Endothelial cell of umbilical vein (primary cell): ENCODE data around the gene RUNX2. TPM values are rescaled to one million over a fixed set of nuclear protein-coding genes. Genes with fewer than 3 reads are reported as not detected.

Experiments used
- BruUV-seq: library from RNA; stranded (reverse); fragments of 400-500 nt; replicated peaks from 2 replicates; lab custom pipeline; 2021; lab: Mats Ljungman, UMichigan
- CTCF ChIA-PET: fragments of 300-600, 350-600 bp; sonication (Branson Sonifier 250); formaldehyde crosslinking; loops from one replicate; lab custom pipeline; 2021; ENCODE audit warnings: antibody characterized with exemption, inconsistent platforms; lab: Charles Lee
- POLR2A ChIA-PET: fragments of 300-600, 350-600 bp; sonication (Branson Sonifier 250); formaldehyde crosslinking; loops from one replicate; lab custom pipeline; 2021; ENCODE audit warnings: antibody characterized with exemption, inconsistent platforms; lab: Charles Lee
- DNase-seq: peaks from one replicate; pipeline ENCODE4 v3.0.0-alpha.2; 2011; ENCODE audit warnings: low read depth, low spot score
- FAIRE-seq: peaks from 2 replicates; lab custom pipeline; 2011; peaks lifted over from hg19 to GRCh38; lab: Jason Lieb, UNC
- H2AFZ ChIP-seq: 2 replicates; pipeline ENCODE4 v1.6.0; 2012; ENCODE audit warnings: low read depth, low read length, control low read depth, inconsistent platforms
- H3K27ac ChIP-seq: 2 replicates; pipeline ENCODE4 v1.5.1; 2011; ENCODE audit warnings: low read depth, mild to moderate bottlenecking, control low read depth, low read length, moderate library complexity; ENCODE audit not compliant: insufficient read depth
- H3K27me3 ChIP-seq, 2 experiments: 2 replicates each; pipeline versions ENCODE4 v1.6.0 to v1.6.1; 2011; ENCODE audit warnings: low read length in 2 of 2, mixed read lengths in 1 of 2; ENCODE audit not compliant: control insufficient read depth in 2 of 2, insufficient read depth in 2 of 2
- H3K36me3 ChIP-seq, 2 experiments: 2 replicates in 1 of 2; 3 replicates in 1 of 2; pipeline ENCODE4 v1.5.1; 2011; ENCODE audit warnings: low read length in 2 of 2, mild to moderate bottlenecking in 1 of 2, moderate library complexity in 1 of 2; ENCODE audit not compliant: control insufficient read depth in 2 of 2, insufficient read depth in 2 of 2; ENCODE audit errors: extremely low read depth in 1 of 2
- H3K4me1 ChIP-seq: 3 replicates; pipeline ENCODE4 v1.5.1; 2011; ENCODE audit warnings: mild to moderate bottlenecking, low read length; ENCODE audit not compliant: control insufficient read depth, insufficient read depth; ENCODE audit errors: extremely low read depth
- H3K4me2 ChIP-seq: 2 replicates; pipeline ENCODE4 v1.6.1; 2011; ENCODE audit warnings: low read length, control low read depth, mixed read lengths; ENCODE audit not compliant: insufficient read depth
- H3K4me3 ChIP-seq, 3 experiments: fragments of 200-600 bp in 1 of 3; sonication (generic), shearing (Covaris generic) in 1 of 3; replicated peaks in 1 of 3; 2 replicates each; pipeline ENCODE4 v1.5.1; 2011 to 2016; ENCODE audit warnings: control low read depth in 3 of 3, low read length in 3 of 3, mild to moderate bottlenecking in 2 of 3, inconsistent platforms in 1 of 3, low read depth in 1 of 3, moderate library complexity in 1 of 3; ENCODE audit not compliant: insufficient read depth in 1 of 3
- H3K79me2 ChIP-seq: 2 replicates; pipeline ENCODE4 v1.6.0; 2012; ENCODE audit warnings: low read length, inconsistent platforms; ENCODE audit not compliant: control insufficient read depth, insufficient read depth
- H3K9ac ChIP-seq: replicated peaks from 2 replicates; pipeline ENCODE3; 2011; ENCODE audit warnings: low read length, control low read depth; ENCODE audit not compliant: insufficient read depth; ENCODE audit errors: extremely low read depth
- H3K9me1 ChIP-seq: replicated peaks from 3 replicates; pipeline ENCODE4 v1.6.0; 2011; ENCODE audit warnings: mild to moderate bottlenecking, low read length; ENCODE audit not compliant: control insufficient read depth, insufficient read depth; ENCODE audit errors: extremely low read depth
- H3K9me3 ChIP-seq: replicated peaks from 2 replicates; pipeline ENCODE4 v1.5.1; 2012; ENCODE audit warnings: low read length, inconsistent platforms; ENCODE audit not compliant: control insufficient read depth, insufficient read depth
- H4K20me1 ChIP-seq: replicated peaks from 2 replicates; pipeline ENCODE3; 2011; ENCODE audit warnings: mild to moderate bottlenecking, low read length; ENCODE audit not compliant: control insufficient read depth, insufficient read depth; ENCODE audit errors: extremely low read depth
- EZH2 ChIP-seq: IDR thresholded peaks from 2 replicates; pipeline ENCODE4 v1.6.1; 2012; ENCODE audit warnings: borderline replicate concordance, low read depth, mild to moderate bottlenecking, moderate library complexity, low read length, inconsistent platforms; ENCODE audit not compliant: severe bottlenecking
- FOS ChIP-seq: IDR thresholded peaks from 2 replicates; pipeline ENCODE4 v1.6.1; 2011; ENCODE audit warnings: mild to moderate bottlenecking, low read length, moderate library complexity, borderline replicate concordance; ENCODE audit not compliant: insufficient read depth
- GATA2 ChIP-seq: IDR thresholded peaks from 2 replicates; pipeline ENCODE4 v1.7.0; 2011; ENCODE audit warnings: low read depth, mild to moderate bottlenecking, moderate library complexity, mixed read lengths, low read length; ENCODE audit not compliant: insufficient read length, insufficient read depth
- JUN ChIP-seq: IDR thresholded peaks from 2 replicates; pipeline ENCODE4 v1.6.1; 2011; ENCODE audit warnings: borderline replicate concordance, low read depth; ENCODE audit not compliant: insufficient read length, insufficient read depth
- MYC ChIP-seq: IDR thresholded peaks from one replicate; pipeline ENCODE4 v1.6.1; 2011; ENCODE audit warnings: mild to moderate bottlenecking, low read depth, low read length
- POLR2A ChIP-seq: IDR thresholded peaks from 2 replicates; pipeline ENCODE4 v1.6.1; 2012; ENCODE audit warnings: low read depth, mild to moderate bottlenecking, control low read depth, low read length
- POLR2AphosphoS5 ChIP-seq: IDR thresholded peaks from 2 replicates; pipeline ENCODE4 v1.6.1; 2012; ENCODE audit warnings: low read depth, mild to moderate bottlenecking, control low read depth, low read length, moderate library complexity; ENCODE audit not compliant: insufficient read depth
- dilution Hi-C: fragments of 300-500 bp; cut with MboI; formaldehyde crosslinking; loops from one replicate; pipeline ENCODE4 v1.15.0; 2019; ENCODE audit warnings: low sequenced_read_pairs; ENCODE audit not compliant: extremely low pct_ligation_motif_present
- intact Hi-C: fragments of 100-400 bp; cut with micrococcal nuclease; formaldehyde crosslinking; loops from one replicate; pipeline ENCODE4 v1.10.0; 2022
- polyA plus RNA-seq, 4 experiments: library from polyadenylated mRNA; depleted of rRNA in 3 of 4; stranded (reverse) in 3 of 4; unstranded in 1 of 4; fragments of >200 nt; gene quantifications; 2 replicates each; pipeline versions ENCODE4 v1.2.1 to v1.2.3, GENCODE V29; 2011 to 2012; ENCODE audit warnings: missing spikeins in 1 of 4
- total RNA-seq: library from RNA; stranded (reverse); gene quantifications from 2 replicates; pipeline ENCODE4 v1.2.3, GENCODE V29; 2021
- TF ChIP-seq, protein P1 (sequence below), 2 donors: IDR thresholded peaks; 1 replicate in 1 of 2; 2 replicates in 1 of 2; pipeline ENCODE4 v1.5.1; 2011; ENCODE audit warnings: low read length in 2 of 2, mild to moderate bottlenecking in 2 of 2, moderate library complexity in 2 of 2, control low read depth in 1 of 2, inconsistent platforms in 1 of 2, low read depth in 1 of 2; ENCODE audit not compliant: insufficient read depth in 1 of 2; ENCODE audit errors: extremely low read depth in 1 of 2
- TF ChIP-seq, protein P2 (sequence below): IDR thresholded peaks from 2 replicates; pipeline ENCODE4 v1.6.1; 2011; ENCODE audit not compliant: insufficient read depth, insufficient read length

The RUNX2 gene
- total and polyA plus RNA-seq, 2 donors (not counting 3 experiments of a cell fraction or from before 2014, with no cell fraction given): 0.06 TPM; not detected in 1

DNA sequence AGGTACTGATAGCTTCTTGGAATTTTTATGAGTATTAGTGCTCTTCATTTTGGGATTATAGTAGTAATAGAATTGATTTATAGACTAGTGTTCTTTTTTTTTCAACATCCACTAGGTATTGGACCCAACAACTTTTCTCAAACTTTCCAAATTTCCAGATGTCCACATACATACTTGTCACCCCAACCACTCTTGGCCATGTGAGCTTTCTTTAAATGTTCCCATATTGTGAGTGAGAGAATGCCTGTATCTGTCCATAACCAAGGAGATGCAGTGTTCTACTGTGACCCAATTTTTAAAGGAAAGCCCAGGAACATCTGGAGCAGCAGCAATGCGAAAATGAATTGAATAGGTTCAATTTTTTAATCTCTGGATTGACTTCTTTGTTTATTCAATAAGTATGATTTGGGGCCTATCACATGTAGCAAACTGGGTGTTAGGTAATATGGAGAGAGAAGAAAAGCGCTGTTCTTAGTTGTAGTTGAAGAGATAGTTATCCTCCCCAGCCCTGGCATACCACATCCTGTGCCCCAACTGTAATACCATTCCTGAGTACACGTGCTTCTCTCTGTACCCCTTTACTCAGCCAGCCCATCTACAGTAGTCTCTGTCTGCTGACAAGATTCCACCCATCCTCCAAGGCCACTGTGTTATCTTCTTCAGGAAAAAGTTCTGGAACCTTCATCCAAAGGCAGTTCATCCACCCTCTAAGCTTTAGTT is 166.4 kb downstream of the RUNX2 start:
- Histone ChIP-seq H3K4me3 (no peak overlapping the region), H2AFZ (no peak overlapping the region), H3K36me3 (no peaks in the 10 kb centered on the region), H4K20me1 (no peaks in the 10 kb centered on the region), H3K79me2 (no peaks in the 10 kb centered on the region), H3K4me1 (peaks cover 3% of the 10 kb centered on the region), H3K27me3 (no peaks in the 10 kb centered on the region), H3K4me2 (no peak overlapping the region), H3K9me3 (no peaks in the 10 kb centered on the region), H3K27ac (no peak overlapping the region), H3K9ac (no peak overlapping the region), H3K9me1 (no peaks in the 10 kb centered on the region)
- no TSS peak for BruUV-seq
- no peak for FAIRE-seq
- dilution Hi-C loops: no loop called here
- DNase-seq: no peak
- TF ChIP-seq, protein P1, sequence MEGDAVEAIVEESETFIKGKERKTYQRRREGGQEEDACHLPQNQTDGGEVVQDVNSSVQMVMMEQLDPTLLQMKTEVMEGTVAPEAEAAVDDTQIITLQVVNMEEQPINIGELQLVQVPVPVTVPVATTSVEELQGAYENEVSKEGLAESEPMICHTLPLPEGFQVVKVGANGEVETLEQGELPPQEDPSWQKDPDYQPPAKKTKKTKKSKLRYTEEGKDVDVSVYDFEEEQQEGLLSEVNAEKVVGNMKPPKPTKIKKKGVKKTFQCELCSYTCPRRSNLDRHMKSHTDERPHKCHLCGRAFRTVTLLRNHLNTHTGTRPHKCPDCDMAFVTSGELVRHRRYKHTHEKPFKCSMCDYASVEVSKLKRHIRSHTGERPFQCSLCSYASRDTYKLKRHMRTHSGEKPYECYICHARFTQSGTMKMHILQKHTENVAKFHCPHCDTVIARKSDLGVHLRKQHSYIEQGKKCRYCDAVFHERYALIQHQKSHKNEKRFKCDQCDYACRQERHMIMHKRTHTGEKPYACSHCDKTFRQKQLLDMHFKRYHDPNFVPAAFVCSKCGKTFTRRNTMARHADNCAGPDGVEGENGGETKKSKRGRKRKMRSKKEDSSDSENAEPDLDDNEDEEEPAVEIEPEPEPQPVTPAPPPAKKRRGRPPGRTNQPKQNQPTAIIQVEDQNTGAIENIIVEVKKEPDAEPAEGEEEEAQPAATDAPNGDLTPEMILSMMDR (IDR thresholded peaks at IDR 0.05; ENCODE audit: extremely low read depth in 1 of 2, insufficient read depth in 1 of 2, low read depth in 1 of 2, low read length in 2 of 2): no peak
- no peak for TF ChIP-seq POLR2AphosphoS5
- no peak for TF ChIP-seq EZH2
- TF ChIP-seq GATA2: no peak
- TF ChIP-seq, protein P2, sequence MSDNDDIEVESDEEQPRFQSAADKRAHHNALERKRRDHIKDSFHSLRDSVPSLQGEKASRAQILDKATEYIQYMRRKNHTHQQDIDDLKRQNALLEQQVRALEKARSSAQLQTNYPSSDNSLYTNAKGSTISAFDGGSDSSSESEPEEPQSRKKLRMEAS: no peak
- TF ChIP-seq FOS: no peak
- no peak for TF ChIP-seq JUN
- no peak for TF ChIP-seq MYC
- no peak for TF ChIP-seq POLR2A
- POLR2A ChIA-PET: no interaction called here
- CTCF ChIA-PET: no interaction called here
- intact Hi-C loops: no loop called here
